Endothelial cell of umbilical vein (primary cell): ENCODE results near the gene GSTM4.

Experiments
- EZH2 ChIP-seq: IDR thresholded peaks from 2 replicates; pipeline ENCODE4 v1.6.1; 2012; ENCODE audit warnings: borderline replicate concordance, low read depth, mild to moderate bottlenecking, moderate library complexity, low read length, inconsistent platforms; ENCODE audit not compliant: severe bottlenecking
- FOS ChIP-seq: IDR thresholded peaks from 2 replicates; pipeline ENCODE4 v1.6.1; 2011; ENCODE audit warnings: mild to moderate bottlenecking, low read length, moderate library complexity, borderline replicate concordance; ENCODE audit not compliant: insufficient read depth
- POLR2AphosphoS5 ChIP-seq: IDR thresholded peaks from 2 replicates; pipeline ENCODE4 v1.6.1; 2012; ENCODE audit warnings: low read depth, mild to moderate bottlenecking, control low read depth, low read length, moderate library complexity; ENCODE audit not compliant: insufficient read depth
- TF ChIP-seq, protein P1 (sequence below), 2 donors: IDR thresholded peaks; 1 replicate in 1 of 2; 2 replicates in 1 of 2; pipeline ENCODE4 v1.5.1; 2011; ENCODE audit warnings: low read length in 2 of 2, mild to moderate bottlenecking in 2 of 2, moderate library complexity in 2 of 2, control low read depth in 1 of 2, inconsistent platforms in 1 of 2, low read depth in 1 of 2; ENCODE audit not compliant: insufficient read depth in 1 of 2; ENCODE audit errors: extremely low read depth in 1 of 2

DNA sequence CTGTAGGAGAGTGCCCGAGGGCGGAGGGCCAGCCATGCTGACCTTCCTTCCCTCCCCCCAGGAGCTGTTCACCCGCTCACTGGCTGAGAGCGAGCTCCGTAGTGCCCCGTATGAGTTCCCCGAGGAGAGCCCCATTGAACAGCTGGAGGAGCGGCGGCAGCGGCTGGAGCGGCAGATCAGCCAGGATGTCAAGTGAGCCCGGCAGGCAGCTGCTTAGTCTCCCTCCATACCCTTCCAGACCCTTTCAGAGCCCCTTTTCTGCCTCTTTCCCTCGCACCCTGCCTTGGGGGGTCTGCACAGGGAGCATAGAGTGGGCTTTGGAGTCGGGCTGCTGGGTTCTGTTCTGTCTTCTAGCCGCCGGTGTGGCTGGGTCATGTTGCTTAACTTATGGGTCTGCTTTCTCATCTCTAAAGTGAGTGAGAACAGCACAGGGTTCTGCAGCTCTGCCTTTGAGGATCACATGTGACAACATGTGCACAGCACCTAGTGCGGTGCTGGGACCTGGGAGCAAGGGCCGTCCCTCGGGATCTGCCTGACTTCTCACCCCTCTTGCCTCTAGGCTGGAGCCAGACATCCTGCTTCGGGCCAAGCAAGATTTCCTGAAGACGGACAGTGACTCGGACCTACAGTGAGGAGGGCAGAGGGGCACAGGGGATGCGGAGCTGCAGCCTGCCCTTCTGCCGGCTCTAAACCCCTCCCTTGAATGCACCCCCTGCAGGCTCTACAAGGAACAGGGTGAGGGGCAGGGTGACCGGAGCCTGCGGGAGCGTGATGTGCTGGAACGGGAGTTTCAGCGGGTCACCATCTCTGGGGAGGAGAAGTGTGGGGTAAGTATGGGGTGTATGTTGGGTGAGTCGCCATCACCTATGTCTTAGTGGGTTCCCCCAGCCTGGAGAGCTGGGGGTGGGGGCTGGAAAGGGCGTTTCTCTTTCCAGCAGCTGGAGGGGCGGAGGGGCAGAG, 30.0 kb upstream of the GSTM4 start:
- TF ChIP-seq, protein P1, sequence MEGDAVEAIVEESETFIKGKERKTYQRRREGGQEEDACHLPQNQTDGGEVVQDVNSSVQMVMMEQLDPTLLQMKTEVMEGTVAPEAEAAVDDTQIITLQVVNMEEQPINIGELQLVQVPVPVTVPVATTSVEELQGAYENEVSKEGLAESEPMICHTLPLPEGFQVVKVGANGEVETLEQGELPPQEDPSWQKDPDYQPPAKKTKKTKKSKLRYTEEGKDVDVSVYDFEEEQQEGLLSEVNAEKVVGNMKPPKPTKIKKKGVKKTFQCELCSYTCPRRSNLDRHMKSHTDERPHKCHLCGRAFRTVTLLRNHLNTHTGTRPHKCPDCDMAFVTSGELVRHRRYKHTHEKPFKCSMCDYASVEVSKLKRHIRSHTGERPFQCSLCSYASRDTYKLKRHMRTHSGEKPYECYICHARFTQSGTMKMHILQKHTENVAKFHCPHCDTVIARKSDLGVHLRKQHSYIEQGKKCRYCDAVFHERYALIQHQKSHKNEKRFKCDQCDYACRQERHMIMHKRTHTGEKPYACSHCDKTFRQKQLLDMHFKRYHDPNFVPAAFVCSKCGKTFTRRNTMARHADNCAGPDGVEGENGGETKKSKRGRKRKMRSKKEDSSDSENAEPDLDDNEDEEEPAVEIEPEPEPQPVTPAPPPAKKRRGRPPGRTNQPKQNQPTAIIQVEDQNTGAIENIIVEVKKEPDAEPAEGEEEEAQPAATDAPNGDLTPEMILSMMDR (IDR thresholded peaks at IDR 0.05; ENCODE audit: extremely low read depth in 1 of 2, insufficient read depth in 1 of 2, low read depth in 1 of 2, low read length in 2 of 2): no peak
- TF ChIP-seq POLR2AphosphoS5 (no peak), EZH2 (no peak), FOS (no peak)
